Activated CD4-positive, CD25-positive, alpha-beta regulatory T cell treated with anti-CD3 and anti-CD28 coated beads, Interleukin-2, amount 50 U/mL, for 72 hours (primary cell): ENCODE data around the gene TMUB2.
"Not testable (repeated sequence)": the region's sequence is repeated elsewhere in the genome, so short reads cannot be mapped to it uniquely, and the experiment has no call there.

ENCODE experiments used
- DNase-seq: peaks from one replicate; pipeline ENCODE4 v3.0.0; 2021

Gene TMUB2

DNA sequence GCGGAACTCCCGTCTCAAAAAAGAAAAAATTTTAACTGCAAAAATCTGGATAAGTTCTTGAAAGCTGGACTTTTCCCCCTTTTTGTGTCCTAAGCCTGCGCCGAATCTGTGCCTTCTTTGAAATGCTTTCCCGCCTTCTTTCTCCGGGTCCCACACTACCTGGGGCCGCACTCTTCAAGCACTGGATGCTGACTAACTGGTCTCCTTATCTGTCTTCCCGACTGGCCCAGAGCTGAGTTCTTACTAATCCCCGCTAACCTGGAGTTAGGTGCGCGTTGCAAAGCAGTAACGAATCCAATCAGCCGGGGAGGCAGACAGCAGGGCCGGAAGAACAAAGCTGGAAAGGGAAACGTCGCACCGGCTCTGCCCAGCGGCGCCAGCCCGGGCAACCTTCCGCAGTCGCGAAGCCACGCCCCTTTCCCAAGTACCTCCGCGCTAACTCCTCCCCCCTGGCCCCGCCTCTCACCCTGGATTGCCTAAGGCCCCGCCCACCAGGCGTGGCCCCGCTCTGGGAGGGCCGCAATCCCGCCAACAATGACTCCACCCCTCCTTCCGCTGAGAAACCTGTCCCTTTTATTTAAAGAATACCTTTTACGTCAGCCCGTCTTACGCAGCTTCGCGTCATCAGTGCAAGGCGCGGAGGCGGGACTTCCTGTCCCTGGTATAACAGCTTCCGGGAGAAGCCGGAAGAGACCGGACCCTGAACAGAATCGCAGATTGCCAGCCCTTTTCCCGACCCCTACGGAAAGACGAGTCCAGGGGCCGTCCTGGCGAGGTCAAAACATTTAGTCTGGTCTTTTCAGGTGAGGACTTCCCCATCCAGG is at the start of gene TMUB2:
TSS of gene TMUB2 (plus strand) at position 666 of the 824 bp plus-strand sequence. CDS start 737 bp downstream, outside the sequence.
- peak; percentile 100 for DNase-seq

GRCh38 chr17:44137891-44138709 is 48.7 kb upstream of the TMUB2 start:
- DNase-seq: peak; percentile 64

GRCh38 chr17:44143921-44144320 is 42.9 kb upstream of the TMUB2 start:
- not testable (repeated sequence) for DNase-seq

DNA sequence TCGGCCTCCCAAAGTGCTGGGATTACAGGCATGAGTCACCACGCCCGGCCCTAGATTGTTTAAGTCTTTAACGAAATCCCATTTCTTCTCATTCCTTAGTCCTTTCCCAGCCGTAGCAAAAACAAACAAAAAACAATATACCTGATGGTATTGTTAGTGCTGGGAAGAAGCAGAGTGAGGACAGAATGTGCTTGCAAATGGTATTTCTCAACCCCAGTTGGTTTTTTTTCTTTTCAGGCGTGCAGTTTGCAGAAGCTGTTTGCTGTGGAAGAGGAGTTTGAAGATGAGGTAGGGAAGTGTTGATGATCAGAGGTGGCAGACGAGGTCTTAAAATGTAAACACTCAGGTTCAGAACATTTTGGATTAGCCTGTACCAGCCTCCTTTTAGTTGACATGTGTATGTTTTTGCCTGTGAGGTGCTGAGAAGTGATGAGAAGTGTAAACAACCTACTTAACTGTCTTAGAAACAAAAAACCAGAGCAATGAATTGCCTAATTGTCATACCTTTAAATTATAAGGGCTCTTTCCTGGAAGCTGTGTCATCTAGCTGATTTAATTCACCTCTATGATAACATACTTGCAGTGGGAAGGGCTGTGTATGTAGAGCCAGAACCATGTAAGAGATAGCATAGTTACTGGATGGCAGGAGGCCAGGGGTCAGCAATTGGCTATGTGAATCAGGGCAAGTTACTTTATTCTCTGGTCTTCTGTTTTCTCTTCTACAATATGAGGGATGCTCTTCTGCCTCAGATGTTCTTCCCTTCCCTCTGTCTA is 41.6 kb upstream of the TMUB2 start:
- DNase-seq: no peak

DNA sequence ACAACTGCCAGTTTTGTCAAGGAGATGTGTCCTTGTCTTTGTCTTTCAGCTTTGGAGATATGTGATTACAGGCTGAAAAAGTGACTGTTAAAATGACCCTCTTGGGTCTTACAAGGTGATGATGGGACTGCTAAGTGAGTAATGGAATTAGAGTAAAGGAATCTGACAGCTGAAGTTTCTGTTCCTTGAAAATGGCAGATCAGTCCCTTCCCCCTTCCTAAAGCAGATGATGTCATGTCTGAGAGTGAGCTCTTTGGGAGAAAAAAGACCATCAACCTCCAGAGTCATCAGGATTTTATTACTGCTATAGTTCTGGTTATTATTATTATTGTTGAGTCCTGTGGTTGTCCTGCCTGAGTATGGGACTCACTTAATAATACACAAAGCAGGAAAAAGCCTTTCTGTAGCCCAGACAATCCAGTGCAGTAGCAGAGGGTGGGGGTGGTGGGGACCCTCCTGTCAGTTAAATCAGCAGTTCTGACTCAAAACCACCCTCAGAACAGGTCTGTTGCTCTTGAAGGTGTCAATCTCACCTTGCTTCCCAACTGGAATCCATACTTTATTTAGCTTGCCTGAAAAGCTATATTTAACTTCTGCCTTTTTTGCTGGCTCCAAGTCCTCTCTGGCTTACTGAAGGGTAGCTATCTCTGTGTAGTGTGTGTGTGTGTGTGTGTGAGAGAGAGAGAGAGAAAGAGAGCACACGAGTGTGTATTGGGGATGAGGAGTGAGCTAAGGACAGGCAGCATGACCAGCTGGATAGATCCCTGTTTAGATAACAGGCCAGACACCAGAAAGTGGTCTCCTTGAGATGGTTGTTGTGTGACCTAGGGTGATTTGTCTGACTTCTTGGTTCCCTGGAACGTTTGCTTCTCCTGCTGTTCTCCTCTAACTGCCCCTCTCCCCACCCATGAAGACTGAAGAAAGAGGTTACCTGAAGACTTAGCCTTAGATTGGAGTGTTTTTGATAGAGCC is 40.1 kb upstream of the TMUB2 start:
- no peak for DNase-seq

- DNase-seq: no peak
Observed at GRCh38 chr17:44147812-44148211, 39.0 kb upstream of the TMUB2 start.

DNA sequence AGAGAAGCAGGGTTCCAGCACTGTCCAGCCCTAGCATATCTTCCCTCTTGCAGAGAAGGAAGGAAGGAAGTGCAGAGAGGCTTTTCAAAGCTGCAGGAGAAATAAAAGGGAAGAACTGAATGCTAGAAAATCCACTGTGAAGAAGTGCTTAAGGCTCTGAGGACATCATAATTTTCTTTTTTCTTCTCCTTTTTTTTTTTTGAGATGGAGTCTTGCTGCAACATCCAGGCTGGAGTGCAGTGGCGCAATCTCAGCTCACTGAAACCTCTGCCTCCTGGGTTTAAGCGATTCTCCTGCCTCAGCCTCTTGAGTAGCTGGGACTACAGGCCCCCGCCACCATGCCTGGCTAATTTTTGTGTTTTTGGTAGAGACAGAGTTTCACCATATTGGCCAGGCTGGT is 37.7 kb upstream of the TMUB2 start:
- not testable (repeated sequence) for DNase-seq

DNA sequence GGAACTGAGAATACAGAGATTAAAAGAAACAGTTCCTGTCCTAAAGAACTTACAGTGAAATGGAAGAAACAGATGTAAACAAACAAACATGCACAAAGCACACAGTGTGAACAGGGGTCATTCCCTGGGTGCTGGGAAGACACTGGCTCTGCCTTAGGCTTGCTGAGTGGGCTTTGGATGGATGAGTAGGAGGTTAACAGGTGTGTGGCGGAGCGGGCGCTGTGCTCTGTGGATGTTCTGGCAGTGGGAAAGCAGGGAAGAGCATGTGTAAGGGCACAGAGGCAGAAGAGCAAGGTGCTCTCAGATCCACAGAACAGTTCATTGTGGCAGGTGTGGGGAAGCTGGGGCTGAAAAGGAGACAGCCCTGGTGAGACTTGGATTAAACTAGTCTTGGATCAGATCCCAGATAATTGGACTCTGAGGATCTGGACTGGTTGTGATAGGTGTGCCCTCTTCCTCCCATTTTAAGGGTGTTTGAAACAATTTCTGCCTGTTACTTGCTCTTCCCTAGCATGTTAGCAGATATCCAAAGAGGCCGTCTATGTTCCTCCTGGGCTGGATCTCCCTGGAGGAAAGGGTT is 36.9 kb upstream of the TMUB2 start:
- no peak for DNase-seq

DNA sequence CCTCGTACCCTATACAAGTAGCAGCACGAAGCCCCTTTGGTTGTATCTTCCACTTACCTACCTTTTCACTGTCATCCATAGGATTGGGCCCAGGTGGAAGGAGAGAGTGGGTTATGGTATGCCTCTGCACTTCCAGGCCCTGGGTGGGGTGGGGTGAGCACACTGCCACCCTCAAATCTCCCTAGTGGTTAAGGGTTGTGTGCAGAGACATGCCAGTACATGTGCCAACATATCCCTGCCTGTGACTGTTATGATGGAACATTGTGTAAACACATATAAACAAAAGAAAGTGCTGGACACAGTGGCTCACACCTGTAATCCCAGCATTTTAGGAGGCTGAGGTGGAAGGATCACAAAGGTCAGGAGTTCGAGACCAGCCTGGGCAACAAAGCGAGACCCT is 33.9 kb upstream of the TMUB2 start:
- no peak for DNase-seq

DNA sequence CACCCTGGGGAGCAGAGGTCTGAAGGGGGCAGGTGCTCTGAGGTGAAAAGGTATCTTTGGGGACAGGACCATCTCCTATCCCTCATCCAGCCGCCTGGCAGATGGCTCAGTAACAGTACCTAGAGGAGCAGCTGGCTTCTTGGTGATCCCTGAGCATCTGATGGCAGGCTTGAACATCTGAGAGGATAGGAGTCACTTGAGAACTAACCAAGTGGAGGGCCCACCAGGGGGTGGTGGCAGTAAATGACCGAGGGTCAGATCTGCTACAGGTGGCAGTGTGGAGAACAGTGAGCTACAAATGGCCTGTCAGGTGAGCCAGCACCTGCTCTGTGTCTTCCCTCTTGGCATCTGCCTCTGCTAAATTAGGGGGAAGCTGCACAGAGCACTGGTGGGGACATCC is 31.3 kb upstream of the TMUB2 start:
- no peak for DNase-seq

GRCh38 chr17:44159519-44160210 is 27.1 kb upstream of the TMUB2 start:
- DNase-seq: no peak

DNA sequence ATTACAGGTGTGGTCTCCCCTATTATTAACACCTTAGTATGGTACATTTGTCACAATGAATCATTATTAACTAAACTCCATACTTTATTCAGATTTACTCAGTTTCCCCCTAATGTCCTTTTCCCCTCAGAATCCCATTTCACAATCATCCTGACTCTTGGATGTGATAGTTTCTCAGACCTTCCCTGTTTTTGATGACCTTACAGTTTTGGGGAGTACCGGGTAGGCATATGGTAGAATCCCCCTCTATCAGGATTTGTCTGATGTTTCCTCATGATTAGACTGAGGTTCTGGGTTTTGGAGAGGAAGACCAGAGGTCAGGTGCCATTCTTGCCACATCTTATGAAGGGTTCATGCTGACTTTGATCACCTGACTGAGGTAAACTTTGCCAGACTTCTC is 22.3 kb upstream of the TMUB2 start:
- DNase-seq: no peak

- DNase-seq: no peak
Observed at GRCh38 chr17:44167181-44167861, 19.5 kb upstream of the TMUB2 start.

DNA sequence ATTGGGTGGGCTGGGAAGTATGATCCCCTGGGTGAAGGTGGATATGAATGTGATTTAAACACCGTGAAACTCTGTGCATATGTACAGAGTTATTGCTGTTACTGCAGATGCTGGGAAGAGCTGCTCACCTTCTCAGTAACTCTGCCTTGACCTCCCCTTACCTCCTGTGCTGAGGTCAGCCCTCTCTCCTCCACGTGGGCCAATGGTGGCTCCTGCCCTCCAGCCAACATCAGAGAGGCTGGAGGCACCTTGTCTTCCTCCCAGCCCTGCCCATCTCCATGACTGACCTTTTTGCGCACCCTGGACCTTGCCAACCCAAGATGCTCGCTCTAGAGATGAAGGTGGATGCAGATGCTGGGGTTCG is 16.7 kb upstream of the TMUB2 start:
- DNase-seq: no peak

DNA sequence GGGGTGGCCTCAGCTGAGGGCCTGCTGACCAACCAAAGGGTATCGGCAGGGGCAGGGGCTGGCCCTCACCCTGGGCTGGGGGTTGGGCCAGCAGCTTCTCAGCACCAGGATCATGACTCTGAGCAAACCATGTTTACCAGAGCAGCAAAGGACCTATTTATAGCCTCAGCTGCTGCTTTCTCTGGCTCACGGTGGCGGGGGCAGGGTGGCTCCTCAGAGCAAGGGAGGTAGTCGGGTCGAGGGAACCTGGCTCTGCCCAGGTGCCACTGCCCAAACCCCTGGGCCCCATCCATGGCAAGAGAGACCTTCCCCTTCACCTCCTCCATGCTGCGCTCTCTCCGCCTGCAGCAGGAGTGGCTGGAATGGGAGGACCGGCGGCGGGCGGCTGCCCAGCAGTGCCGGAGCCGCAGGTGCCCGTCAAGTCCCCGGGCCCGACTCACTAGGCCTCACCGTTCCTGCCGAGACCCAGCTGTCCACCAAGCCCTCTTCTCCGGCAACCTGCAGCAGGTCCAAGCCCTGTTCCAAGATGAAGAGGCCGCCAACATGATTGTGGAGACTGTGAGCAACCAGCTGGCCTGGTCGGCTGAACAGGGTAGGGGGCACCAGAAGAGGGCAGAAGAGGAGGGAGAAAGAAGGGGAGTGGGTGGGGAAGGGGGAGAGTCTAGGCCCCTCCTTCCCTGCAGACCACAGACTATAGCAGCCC is 16.1 kb upstream of the TMUB2 start, which contains the start of gene ASB16:
TSS of gene ASB16 (plus strand) at position 206 of the 703 bp plus-strand sequence. CDS start at position 292, 86 bp downstream.
- DNase-seq: no peak

- DNase-seq: no peak
Observed at GRCh38 chr17:44171931-44172455, 14.8 kb upstream of the TMUB2 start.

DNA sequence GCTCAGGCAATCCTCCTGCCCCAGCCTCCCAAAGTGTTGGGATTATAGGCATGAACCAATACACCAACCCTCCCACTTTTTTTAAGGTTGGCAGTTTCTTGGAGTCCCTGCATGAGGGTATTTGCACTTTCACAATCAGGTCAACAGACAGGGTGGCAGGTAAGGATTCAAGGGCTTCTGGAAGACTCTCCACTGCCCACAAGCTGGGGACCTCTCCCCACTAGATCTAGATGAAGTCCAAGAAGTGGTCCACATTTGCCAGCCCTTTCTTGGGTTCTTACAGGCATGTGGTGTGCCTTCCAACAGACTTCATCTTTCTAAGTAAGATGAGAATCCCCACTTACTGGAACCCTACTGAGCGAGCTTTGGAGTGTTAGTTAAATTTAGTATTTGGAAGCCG is 12.3 kb upstream of the TMUB2 start:
- DNase-seq: no peak

DNA sequence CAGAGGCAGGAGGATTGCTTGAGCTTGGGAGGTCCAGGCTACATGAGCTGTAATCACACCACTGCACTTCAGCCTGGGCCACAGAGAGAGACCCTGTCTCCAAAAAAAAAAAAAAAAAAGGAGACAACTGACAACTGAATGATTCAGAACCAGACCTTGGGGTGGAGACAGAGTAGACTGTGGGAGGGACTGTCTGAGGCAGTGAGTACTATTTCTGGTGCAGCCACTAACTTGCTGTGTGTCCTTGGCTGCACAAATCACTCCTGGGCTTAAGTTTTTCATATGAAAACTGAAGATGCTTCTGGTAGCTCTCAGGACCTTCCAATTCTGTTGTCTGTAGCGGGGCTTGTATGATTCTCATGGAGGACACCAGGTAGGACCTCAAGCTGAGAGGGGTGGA is 10.5 kb upstream of the TMUB2 start:
- no peak for DNase-seq
